HG02623 (cell line): ENCODE results near the gene COX8C.
"Not testable (repeated sequence)": the region's sequence is repeated elsewhere in the genome, so short reads cannot be mapped to it uniquely, and the experiment has no call there.

Experiments
- ATAC-seq: cut with Tn5 transposase; IDR thresholded peaks from one replicate; pipeline ENCODE4 v1.9.1; 2021; ENCODE audit warnings: moderate library complexity; ENCODE audit not compliant: unreplicated experiment

The COX8C gene

DNA sequence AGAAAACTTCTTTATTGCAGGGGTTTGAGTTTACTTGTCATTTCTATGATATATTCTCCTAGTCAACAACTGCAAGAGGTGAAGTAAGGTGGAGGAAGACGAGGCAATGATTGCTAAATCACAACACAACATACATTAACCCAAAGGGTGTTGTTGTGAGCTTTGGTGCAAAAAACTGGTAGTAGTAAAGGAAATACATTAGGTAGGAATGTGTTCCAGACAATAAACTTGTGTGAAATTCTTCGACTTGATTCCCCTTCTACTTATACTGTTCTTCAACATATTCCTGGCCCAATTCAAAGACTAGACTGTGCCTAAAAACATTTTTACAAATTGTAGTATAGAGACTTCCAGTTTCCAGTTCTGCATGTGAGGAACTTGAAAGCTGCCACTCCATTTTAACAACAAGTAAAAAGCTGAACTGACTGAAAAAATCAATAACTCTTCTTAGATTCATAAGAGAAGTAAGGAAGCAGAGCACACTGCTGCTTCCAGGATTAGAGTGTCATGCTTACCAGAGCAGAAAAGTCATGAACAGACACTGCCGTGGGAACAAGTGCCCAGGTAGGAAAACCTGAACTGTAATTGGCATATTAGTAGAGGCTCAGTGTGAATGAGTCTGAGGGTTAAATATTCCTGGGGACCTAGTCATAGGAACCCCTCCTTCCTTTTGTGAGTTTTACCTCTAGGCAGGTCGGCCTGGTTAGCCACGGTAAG, 22.2 kb downstream of the COX8C start:
- ATAC-seq: peak; percentile 26

GRCh38 chr14:93369713-93370266, 22.8 kb downstream of the COX8C start:
- peak; percentile 84 for ATAC-seq

DNA sequence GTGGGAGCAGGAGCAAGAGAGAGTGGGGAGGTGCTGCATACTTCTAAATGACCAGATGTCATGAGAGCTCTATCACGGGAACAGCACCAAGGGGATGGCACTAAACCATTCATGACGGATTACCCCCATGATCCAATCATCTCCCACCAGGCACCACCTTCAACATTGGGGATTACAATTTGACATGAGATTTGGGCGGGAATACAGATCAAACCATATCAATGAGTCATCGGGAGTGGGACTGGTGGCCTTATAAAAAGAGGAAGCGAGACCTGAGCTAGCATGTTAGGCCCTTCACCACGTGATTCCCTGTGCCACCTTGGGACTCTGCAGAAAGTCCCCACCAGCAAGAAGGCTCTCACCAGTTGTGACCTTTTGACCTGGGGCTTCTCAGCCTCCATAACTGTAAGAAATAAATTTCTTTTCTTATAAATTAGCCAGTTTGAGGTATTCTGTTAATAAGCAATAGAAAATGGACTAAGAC, 28.7 kb downstream of the COX8C start:
- peak; percentile 97 for ATAC-seq

DNA sequence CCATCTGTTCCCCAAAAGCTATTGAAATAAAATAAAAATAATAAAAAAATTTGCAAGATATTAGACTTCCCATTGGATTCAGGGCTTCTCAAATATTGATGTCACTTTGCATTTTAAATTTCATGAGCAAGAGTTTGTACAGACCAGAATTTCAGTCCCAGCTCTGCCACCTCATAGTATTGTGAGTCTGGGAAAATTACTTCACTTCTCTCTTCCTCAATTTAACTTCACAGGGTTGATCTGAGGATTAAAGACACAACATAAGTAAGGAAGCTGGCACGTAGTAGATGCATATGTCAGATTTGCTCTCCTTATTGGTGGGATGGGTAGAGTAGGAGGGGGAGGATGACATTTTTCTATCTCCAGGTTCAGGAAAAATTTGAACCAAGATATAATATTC, 32.8 kb downstream of the COX8C start:
- no peak for ATAC-seq

DNA sequence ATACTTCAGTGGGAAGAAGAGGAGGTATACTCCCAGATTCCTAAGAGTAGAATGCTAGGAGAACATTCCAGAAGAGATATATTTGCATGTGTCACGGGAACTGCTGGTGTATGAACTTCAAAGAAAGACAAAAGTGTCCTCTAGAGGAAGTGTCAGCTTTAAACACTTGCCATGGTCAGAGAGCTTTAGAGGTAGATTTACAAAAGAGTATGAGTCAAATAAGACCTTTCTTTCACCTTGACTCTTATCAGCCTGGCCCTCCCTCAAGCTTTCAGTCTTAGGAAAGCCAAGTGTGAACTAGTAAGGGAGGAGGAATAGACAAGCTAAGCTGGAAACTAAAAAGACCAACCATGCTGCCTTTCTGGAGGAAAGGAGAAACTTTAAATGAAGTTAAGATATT, 34.7 kb downstream of the COX8C start:
- no peak for ATAC-seq

DNA sequence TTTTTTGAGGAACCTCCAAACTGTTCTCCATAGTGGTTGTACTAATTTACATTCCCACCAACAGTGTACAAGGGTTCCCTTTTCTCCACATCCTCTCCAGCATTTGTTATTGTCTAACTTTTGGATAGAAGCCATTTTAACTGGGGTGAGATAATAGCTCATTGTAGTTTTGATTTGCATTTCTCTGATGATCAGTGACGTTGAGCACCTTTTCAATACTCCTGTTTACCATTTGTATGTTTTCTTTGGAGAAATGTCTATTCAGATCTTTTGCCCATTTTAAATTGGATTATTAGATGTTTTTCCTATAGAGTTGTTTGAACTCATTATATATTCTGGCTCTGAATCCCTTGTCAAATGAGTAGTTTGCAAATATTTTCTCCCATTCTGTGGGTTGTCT, 37.3 kb downstream of the COX8C start:
- not testable (repeated sequence) for ATAC-seq

DNA sequence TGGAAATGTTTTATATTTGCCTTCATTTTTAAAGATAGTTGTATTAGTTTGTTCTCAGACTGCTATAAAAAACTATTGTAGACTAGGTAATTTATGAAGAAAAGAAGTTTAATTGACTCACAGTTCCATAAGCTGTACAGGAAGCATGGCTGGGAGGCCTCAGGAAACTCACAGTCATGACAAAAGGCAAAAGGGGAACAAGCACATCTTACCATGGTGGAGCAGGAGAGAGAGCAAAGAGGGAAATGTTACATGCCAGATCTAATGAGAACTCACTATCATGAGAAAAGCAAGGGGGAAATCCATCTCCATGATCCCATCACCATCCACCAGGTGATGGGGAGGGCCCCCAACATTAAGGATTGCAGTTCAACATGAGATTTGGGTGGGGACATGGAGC, 48.2 kb downstream of the COX8C start:
- ATAC-seq: no peak

GRCh38 chr14:93396456-93396855, 49.5 kb downstream of the COX8C start:
- ATAC-seq: no peak
